ENCODE measurements around the gene HLA-DRA. TPM values are rescaled to one million over a fixed set of nuclear protein-coding genes. Genes with fewer than 3 reads are reported as not detected.
"Not testable (repeated sequence)": the region's sequence is repeated elsewhere in the genome, so short reads cannot be mapped to it uniquely, and the experiment has no call there.

The HLA-DRA gene
- polyA plus RNA-seq, 1 of the 3 experiments (the other 2 are of a cell fraction): 0.10 TPM

- ChIA-PET POLR2A (no interaction called here), CTCF (no interaction called here)
- WGBS (ENCODE audit: low lambda C conversion rate): 6% methylated on average over 5 of the region's 5 CpGs
- no peaks in the 10 kb centered on the region; the same call in 1 of the 2 replicates for H3K27me3 ChIP-seq (ENCODE audit: insufficient read depth)
- no peaks in the 10 kb centered on the region for H3K79me2 ChIP-seq (ENCODE audit: insufficient read depth)
- no peaks in the 10 kb centered on the region for H3K9me3 ChIP-seq
- TF ChIP-seq EP300 (IDR thresholded peaks at IDR 0.05; ENCODE audit: borderline replicate concordance in 1 of 2, low read depth in 1 of 2, low read length in 1 of 2): no peak
- TF ChIP-seq TCF12 (IDR thresholded peaks at IDR 0.05): no peak
- no peak for TF ChIP-seq FOSL2 (IDR thresholded peaks at IDR 0.05; ENCODE audit: borderline replicate concordance, low read depth)
- no peak for TF ChIP-seq YY1 (IDR thresholded peaks at IDR 0.05; ENCODE audit: low read depth)
- TF ChIP-seq SIN3A (IDR thresholded peaks at IDR 0.05; ENCODE audit: borderline replicate concordance, low read depth, low read length): no peak
- no peak for TF ChIP-seq MEF2A (IDR thresholded peaks at IDR 0.05; ENCODE audit: borderline replicate concordance, low read depth)
- TF ChIP-seq NFIC (IDR thresholded peaks at IDR 0.05; ENCODE audit: borderline replicate concordance): no peak
- TF ChIP-seq GABPA (IDR thresholded peaks at IDR 0.05; ENCODE audit: low read depth): no peak
- no peak for TF ChIP-seq USF1 (IDR thresholded peaks at IDR 0.05; ENCODE audit: borderline replicate concordance, low read depth)
- TF ChIP-seq JUND (IDR thresholded peaks at IDR 0.05): no peak
- no peak for TF ChIP-seq ZBTB33 (IDR thresholded peaks at IDR 0.05; ENCODE audit: borderline replicate concordance, low read depth)
- H3K9ac ChIP-seq: no peak overlapping the region
- no peak overlapping the region for H2AFZ ChIP-seq (ENCODE audit: low read depth)
- H3K4me3 ChIP-seq (ENCODE audit: low read depth in 2 of 2, low read length in 1 of 2): no peak overlapping the region
- no peaks in the 10 kb centered on the region for H3F3A ChIP-seq (replicated peaks; ENCODE audit: insufficient read depth)
- no peak overlapping the region for H3K4me2 ChIP-seq
- no peaks in the 10 kb centered on the region for H3K36me3 ChIP-seq (replicated peaks in 1 of 2; ENCODE audit: control insufficient read depth in 1 of 2, insufficient read depth in 2 of 2, low read length in 1 of 2)
- no peak for DNase-seq
- H3K27ac ChIP-seq (ENCODE audit: low read depth in 2 of 2, low read length in 1 of 2): no peak overlapping the region
- no peaks in the 10 kb centered on the region for H4K20me1 ChIP-seq (ENCODE audit: insufficient read depth)
- H3K4me1 ChIP-seq (ENCODE audit: control insufficient read depth in 1 of 2, insufficient read depth in 2 of 2, low read depth in 1 of 2, low read length in 1 of 2): no peaks in the 10 kb centered on the region
- H3K9me2 ChIP-seq: no peaks in the 10 kb centered on the region
Measured at GRCh38 chr6:32472781-32473375, 33.2 kb downstream of the HLA-DRA start.

GRCh38 chr6:32473376-32474348, 34.0 kb downstream of the HLA-DRA start:
- H3K4me1 ChIP-seq (ENCODE audit: control insufficient read depth in 1 of 2, insufficient read depth in 2 of 2, low read depth in 1 of 2, low read length in 1 of 2); H3K36me3 ChIP-seq (replicated peaks in 1 of 2; ENCODE audit: control insufficient read depth in 1 of 2, insufficient read depth in 2 of 2, low read length in 1 of 2); H3K9me2 ChIP-seq; H3K9ac ChIP-seq; H3K4me3 ChIP-seq (ENCODE audit: low read depth in 2 of 2, low read length in 1 of 2); CTCF ChIA-PET; H3F3A ChIP-seq (replicated peaks; ENCODE audit: insufficient read depth); H2AFZ ChIP-seq (ENCODE audit: low read depth); H3K4me2 ChIP-seq; POLR2A ChIA-PET; H3K79me2 ChIP-seq (ENCODE audit: insufficient read depth); H3K27me3 ChIP-seq (ENCODE audit: insufficient read depth); H3K9me3 ChIP-seq; H3K27ac ChIP-seq (ENCODE audit: low read depth in 2 of 2, low read length in 1 of 2); H4K20me1 ChIP-seq (ENCODE audit: insufficient read depth); DNase-seq: not testable (repeated sequence)
- 1% methylated on average over 10 of the region's 10 CpGs for WGBS (ENCODE audit: low lambda C conversion rate)
- peak; percentile 97 for TF ChIP-seq RFX5 (IDR thresholded peaks at IDR 0.05; ENCODE audit: low read length)

Data from SK-N-SH (cell line).